Breast epithelium (tissue), 3 donors: Measurements from ENCODE around the gene ZNF814.

ENCODE experiments used
- CTCF ChIP-seq, 3 donors: fragments of 450-650 bp; IDR thresholded peaks; one replicate each; pipeline ENCODE4 v1.5.1; 2016 to 2017; ENCODE audit warnings: antibody characterized with exemption in 3 of 3, mild to moderate bottlenecking in 3 of 3, moderate library complexity in 3 of 3
- POLR2AphosphoS5 ChIP-seq, 3 donors: sonication (generic); formaldehyde crosslinking; IDR thresholded peaks; one replicate each; pipeline ENCODE4 v1.6.1; 2017; ENCODE audit warnings: antibody characterized with exemption in 3 of 3

GRCh38 chr19:57820599-57820998, 68.2 kb downstream of the ZNF814 start:
- TF ChIP-seq POLR2AphosphoS5 (IDR thresholded peaks at IDR 0.05) (no peak), CTCF (IDR thresholded peaks at IDR 0.05) (no peak)
